ENCODE results near the gene TMEM11.

TMEM11 gene

DNA sequence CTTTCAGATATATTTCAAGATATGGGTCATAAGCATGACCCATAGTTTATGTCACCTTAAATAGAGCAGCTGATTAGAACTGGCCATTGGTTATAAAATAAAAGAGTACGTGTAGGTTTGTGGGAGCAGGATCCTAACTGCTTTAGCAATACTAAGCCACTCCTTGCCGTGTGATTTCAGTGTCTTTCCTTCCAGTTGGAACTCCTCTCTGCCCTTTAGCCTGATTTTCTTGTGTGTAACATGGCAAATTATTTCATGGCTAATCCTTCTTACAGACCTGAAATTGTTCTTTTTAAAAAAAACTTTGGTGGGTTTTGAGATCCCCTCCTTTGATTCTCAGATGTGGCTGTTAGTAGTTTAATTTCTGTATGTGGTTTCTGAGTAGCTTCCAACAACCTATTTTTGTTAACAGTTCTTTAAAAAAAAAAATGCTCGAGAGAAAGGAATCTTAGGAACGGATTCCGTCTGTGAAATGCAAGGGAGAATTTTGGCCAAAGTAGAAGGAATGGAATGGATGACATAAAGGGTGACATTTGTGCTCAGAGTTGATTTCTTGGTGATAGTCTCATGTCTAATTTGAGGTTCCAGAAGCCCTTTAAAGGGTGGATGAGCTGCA lies 47.3 kb downstream of the TMEM11 start:
- H3K4me2 ChIP-seq, result no peak overlapping the region
- TF ChIP-seq Cebpa-rat (IDR thresholded peaks at IDR 0.05), result no peak
- H3K27ac ChIP-seq, result no peak overlapping the region

DNA sequence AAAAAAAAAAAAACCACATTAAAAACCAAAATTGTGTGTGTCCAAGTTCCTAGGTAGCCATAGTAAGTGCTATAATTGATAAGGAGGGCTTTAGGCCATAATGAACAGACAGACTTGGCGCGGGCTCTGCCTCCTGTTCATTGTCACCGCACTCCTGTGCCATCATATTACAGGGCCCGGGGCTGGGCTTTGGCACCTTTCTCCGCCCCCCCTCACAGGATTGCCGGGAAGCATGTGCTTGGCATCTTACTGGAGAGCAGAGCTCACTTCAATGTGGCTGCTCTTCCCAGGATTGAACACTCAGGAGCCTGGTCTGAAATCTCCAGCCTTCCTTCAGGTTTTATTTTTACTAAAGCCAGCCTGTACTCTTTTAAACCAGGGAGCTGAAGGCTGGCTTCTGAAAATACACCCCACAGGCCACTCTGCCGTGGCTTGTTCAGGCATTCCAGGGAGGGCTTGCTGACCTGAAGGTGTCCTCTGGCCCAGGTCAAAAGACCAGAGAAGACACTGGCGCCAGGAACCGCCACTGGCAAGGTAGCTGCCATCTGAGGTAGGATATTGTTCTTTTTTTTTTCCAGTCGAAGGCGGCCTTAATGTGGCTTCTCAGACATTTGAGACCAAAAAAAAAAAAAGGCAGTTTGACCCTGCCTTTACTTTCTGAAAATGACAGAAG lies 47.9 kb downstream of the TMEM11 start:
- Histone ChIP-seq H3K4me3 (no peak overlapping the region), H3K27ac (no peak overlapping the region), H3K4me1 (peaks cover 5% of the 10 kb centered on the region; the same call in 1 of the 2 replicates), H3K9ac (no peak overlapping the region), H4K20me1 (0 out of 2 replicates have a peak, but pooled peaks cover 12% of the 10 kb centered on the region), H3K4me2 (no peak overlapping the region), H3K36me3 (peaks cover 18% of the 10 kb centered on the region; the same call in 1 of the 2 replicates), H3K27me3 (no peaks in the 10 kb centered on the region), H3K9me3 (no peaks in the 10 kb centered on the region)
- no peak for TF ChIP-seq Cebpa-rat (IDR thresholded peaks at IDR 0.05)

More for the DNA sequence above, 47.3 kb downstream of the TMEM11 start:
- no peak overlapping the region for H3K4me3 ChIP-seq
- no peaks in the 10 kb centered on the region for H3K9me3 ChIP-seq
- 0 out of 2 replicates have a peak, but pooled peaks cover 12% of the 10 kb centered on the region for H4K20me1 ChIP-seq
- H3K9ac ChIP-seq, result no peak overlapping the region
- H3K36me3 ChIP-seq, result peaks cover 21% of the 10 kb centered on the region
- no peaks in the 10 kb centered on the region for H3K27me3 ChIP-seq
- H3K4me1 ChIP-seq, result peaks cover 12% of the 10 kb centered on the region; the same call in 1 of the 2 replicates

DNA sequence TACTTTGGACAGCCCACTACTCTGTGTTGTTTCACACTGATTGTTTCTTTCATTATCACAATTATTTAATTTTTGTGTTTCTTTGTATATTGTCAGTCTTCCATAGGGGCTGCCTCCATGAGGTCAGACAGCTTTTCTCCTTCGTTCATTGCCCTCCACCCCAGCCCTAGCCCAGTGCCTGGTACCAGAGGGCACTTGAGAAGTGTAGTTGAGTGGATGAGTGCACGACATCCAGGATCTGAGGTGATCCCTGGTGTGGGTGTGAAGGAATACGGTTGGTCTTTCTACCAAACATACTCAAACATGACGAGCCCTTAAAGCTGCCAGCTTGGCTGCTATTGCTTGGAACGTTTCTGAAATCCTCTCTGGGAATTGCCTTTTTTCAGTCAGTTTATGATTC lies 49.3 kb downstream of the TMEM11 start:
- TF ChIP-seq Cebpa-rat (IDR thresholded peaks at IDR 0.05), result no peak
- Histone ChIP-seq H3K4me1 (no peaks in the 10 kb centered on the region), H3K27me3 (no peaks in the 10 kb centered on the region), H3K36me3 (peaks cover 9% of the 10 kb centered on the region; the same call in 1 of the 2 replicates), H3K4me2 (no peak overlapping the region), H4K20me1 (0 out of 2 replicates have a peak, but pooled peaks cover 5% of the 10 kb centered on the region), H3K9me3 (no peaks in the 10 kb centered on the region), H3K27ac (no peak overlapping the region), H3K4me3 (no peak overlapping the region), H3K9ac (no peak overlapping the region)

DNA sequence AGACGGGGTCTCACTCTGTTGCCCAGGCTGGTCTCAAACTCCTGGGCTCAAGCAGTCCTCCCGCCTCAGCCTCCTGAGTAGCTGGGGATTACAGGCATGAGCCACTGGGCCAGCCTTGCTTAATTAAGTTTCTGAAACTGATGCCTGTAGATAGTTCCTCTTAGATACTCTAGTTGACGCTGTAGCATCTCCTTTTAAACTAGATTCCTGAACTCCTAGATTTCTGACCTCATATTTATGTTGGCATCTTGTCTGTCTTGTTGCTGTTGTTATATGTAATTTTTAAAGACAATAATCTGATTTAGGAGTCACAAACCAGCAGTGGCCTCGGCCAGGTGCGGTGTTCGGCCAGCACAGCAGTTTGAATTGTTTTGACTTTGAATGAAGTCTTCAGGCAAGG lies 49.7 kb downstream of the TMEM11 start:
- Histone ChIP-seq H3K36me3 (peaks cover 4% of the 10 kb centered on the region; the same call in 1 of the 2 replicates), H3K9ac (no peak overlapping the region), H3K27me3 (no peaks in the 10 kb centered on the region), H3K9me3 (no peaks in the 10 kb centered on the region), H4K20me1 (0 out of 2 replicates have a peak, but pooled peaks cover 1% of the 10 kb centered on the region), H3K4me2 (no peak overlapping the region), H3K4me1 (no peaks in the 10 kb centered on the region), H3K27ac (no peak overlapping the region), H3K4me3 (no peak overlapping the region)
- TF ChIP-seq Cebpa-rat (IDR thresholded peaks at IDR 0.05), result no peak

DNA sequence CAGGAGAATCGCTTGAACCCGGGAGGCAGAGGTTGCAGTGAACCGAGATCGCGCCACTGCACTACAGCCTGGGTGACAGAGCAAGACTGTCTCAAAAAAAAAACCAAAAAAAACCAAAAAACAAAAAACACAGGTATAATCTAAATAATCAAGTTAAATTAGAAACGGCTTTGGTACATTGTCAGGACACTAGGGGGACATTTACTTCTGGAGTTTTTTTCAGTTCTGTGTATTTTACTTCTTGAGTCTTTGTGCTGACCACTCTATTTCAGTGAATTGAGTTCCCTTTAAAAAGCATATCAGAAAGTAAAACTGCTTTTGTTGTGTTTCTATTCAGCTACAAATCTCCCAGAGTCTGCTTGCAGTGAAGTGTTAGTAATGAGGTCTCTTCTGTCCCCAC lies 50.9 kb downstream of the TMEM11 start:
- Histone ChIP-seq H3K4me2 (no peak overlapping the region), H3K4me3 (no peak overlapping the region), H3K27ac (no peak overlapping the region), H3K36me3 (no peaks in the 10 kb centered on the region; the same call in 1 of the 2 replicates), H3K4me1 (no peaks in the 10 kb centered on the region), H4K20me1 (no peaks in the 10 kb centered on the region), H3K9me3 (no peaks in the 10 kb centered on the region), H3K9ac (no peak overlapping the region), H3K27me3 (no peaks in the 10 kb centered on the region)
- TF ChIP-seq Cebpa-rat (IDR thresholded peaks at IDR 0.05), result no peak

DNA sequence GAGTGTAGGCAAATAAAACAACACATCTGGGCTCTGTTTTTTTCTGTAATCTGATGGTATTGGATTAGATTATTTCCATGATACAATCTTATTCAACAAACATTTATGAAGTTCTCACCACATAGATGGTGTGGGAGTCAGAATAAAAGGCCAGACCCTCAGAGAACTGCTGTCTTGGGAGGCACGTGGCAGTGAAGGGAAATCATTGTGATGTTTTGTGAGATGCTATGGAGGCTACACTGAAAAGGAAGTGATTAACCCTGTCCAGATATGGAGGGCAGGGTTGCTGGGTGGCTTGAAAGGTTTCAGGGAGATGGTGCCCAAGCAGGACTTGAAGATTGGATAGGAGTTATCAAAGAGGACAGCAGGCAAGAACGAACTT lies 51.6 kb downstream of the TMEM11 start:
- Histone ChIP-seq H3K4me2 (no peak overlapping the region), H3K9ac (no peak overlapping the region), H3K4me1 (no peaks in the 10 kb centered on the region), H4K20me1 (no peaks in the 10 kb centered on the region), H3K27me3 (no peaks in the 10 kb centered on the region), H3K27ac (no peak overlapping the region), H3K9me3 (no peaks in the 10 kb centered on the region), H3K4me3 (no peak overlapping the region), H3K36me3 (no peaks in the 10 kb centered on the region; the same call in 1 of the 2 replicates)
- no peak for TF ChIP-seq Cebpa-rat (IDR thresholded peaks at IDR 0.05)

DNA sequence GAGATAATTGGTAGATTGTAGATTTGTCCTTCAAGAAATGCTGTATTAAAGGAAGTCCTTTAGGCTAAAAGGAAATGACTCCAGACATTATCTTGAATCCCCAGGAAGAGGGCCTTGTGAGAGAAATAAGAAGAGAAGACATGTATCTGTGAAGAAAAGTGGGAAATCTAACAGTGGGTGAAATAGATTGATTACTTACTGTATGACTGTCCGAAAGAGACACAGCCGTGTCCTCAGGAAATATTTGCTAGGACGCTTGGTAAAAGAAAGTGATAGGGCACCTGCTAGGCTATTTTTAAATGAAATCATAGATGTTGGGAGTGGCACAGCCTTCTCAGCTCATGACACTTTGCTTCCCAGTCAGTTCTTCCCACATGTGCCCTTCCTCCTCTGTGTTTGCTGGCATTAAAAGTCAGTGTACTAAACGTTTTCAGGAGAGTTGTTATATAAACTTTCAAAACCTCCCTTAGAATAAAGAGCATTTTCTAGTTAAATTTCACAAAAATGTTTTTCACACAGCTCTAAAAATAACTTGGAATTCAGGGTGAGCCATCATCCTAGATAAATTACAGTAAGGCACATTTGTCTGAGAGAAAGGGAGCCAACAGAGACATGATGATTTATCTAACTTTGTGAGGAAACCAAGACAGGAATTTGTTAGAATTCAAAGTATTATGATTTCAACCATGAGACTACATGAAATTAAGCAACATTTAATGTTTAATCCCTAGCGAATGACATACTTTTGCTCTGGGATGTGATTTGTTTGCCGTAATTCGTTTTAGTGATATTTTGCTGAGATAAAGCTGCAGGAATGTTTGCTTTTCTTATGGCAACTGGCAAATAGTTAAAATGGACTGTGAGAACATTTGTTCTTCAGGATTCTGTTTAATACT lies 52.2 kb downstream of the TMEM11 start:
- no peaks in the 10 kb centered on the region for H4K20me1 ChIP-seq
- H3K4me2 ChIP-seq, result no peak overlapping the region
- no peaks in the 10 kb centered on the region for H3K9me3 ChIP-seq
- H3K9ac ChIP-seq, result no peak overlapping the region
- no peak overlapping the region for H3K27ac ChIP-seq
- TF ChIP-seq Cebpa-rat (IDR thresholded peaks at IDR 0.05), result no peak
- H3K36me3 ChIP-seq, result no peaks in the 10 kb centered on the region; the same call in 1 of the 2 replicates
- no peak overlapping the region for H3K4me3 ChIP-seq
- H3K27me3 ChIP-seq, result no peaks in the 10 kb centered on the region
- no peaks in the 10 kb centered on the region for H3K4me1 ChIP-seq

DNA sequence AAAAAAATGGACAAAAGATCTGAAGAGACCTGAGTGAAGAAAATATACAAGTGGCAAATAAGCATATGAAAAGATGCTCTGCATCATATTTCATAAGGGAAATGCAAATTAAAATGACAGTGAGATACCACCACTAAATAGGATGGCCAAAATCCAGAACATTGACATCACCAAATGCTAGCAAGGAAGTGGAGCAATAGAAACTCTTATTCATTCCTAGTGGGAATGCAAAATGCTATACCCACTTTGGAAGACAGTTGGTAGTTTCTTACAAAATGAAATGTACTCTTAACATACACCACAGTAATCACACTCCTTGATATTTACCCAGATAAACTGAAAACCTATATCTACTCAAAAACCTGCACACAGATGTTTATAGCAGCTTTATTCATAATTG lies 53.6 kb downstream of the TMEM11 start:
- no peak for TF ChIP-seq Cebpa-rat (IDR thresholded peaks at IDR 0.05)
- no peak overlapping the region for H3K27ac ChIP-seq

DNA sequence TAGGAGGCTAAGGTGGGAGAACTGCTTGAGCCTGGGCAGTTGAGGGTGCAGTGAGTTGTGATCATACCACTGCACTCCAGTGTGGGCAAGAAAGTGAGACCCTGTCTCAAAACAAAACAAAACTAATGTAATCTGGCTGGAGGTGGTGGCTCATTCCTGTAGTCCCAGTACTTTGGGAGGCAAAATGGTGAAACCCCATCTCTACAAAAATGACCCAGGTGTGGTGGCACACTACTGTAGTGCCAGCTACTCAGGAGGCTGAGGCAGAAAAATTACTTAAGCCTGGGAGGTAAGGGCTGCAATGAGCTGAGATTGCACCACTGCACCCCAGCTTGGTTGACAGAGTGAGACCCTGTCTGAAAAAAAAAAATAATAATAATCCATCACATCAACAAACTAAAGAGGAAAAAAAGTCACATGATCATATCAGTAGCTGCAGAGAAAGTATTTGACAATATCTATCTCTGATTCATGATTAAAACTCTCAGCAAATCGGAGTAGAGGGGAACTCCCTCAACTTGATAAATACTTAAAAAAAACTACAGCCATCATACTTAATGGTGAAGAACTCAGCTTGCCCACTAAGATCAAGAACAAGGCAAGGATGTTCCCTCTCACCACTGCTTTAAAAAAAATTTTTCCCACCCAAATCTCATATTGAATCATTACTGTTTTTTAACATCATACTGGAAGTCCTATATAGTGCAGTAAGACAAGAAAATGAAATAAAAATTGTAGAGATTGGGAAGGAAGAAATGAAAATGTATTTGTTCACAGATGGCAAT lies 56.2 kb downstream of the TMEM11 start:
- H3K9me3 ChIP-seq, result peaks cover 27% of the 10 kb centered on the region
- H4K20me1 ChIP-seq, result no peaks in the 10 kb centered on the region
- H3K27ac ChIP-seq, result no peak overlapping the region
- no peak overlapping the region for H3K9ac ChIP-seq
- no peak overlapping the region for H3K4me3 ChIP-seq
- H3K27me3 ChIP-seq, result no peaks in the 10 kb centered on the region
- no peaks in the 10 kb centered on the region for H3K4me1 ChIP-seq
- no peaks in the 10 kb centered on the region for H3K36me3 ChIP-seq
- no peak overlapping the region for H3K4me2 ChIP-seq
- TF ChIP-seq Cebpa-rat (IDR thresholded peaks at IDR 0.05), result no peak

More for the DNA sequence above, 53.6 kb downstream of the TMEM11 start:
- Histone ChIP-seq H3K9ac (no peak overlapping the region), H4K20me1 (no peaks in the 10 kb centered on the region), H3K9me3 (peaks cover 2% of the 10 kb centered on the region; the same call in 1 of the 2 replicates), H3K4me3 (no peak overlapping the region), H3K27me3 (no peaks in the 10 kb centered on the region), H3K4me1 (no peaks in the 10 kb centered on the region), H3K4me2 (no peak overlapping the region), H3K36me3 (no peaks in the 10 kb centered on the region; the same call in 1 of the 2 replicates)
